Measurements from ENCODE around the gene CCDC136.

Gene CCDC136

DNA sequence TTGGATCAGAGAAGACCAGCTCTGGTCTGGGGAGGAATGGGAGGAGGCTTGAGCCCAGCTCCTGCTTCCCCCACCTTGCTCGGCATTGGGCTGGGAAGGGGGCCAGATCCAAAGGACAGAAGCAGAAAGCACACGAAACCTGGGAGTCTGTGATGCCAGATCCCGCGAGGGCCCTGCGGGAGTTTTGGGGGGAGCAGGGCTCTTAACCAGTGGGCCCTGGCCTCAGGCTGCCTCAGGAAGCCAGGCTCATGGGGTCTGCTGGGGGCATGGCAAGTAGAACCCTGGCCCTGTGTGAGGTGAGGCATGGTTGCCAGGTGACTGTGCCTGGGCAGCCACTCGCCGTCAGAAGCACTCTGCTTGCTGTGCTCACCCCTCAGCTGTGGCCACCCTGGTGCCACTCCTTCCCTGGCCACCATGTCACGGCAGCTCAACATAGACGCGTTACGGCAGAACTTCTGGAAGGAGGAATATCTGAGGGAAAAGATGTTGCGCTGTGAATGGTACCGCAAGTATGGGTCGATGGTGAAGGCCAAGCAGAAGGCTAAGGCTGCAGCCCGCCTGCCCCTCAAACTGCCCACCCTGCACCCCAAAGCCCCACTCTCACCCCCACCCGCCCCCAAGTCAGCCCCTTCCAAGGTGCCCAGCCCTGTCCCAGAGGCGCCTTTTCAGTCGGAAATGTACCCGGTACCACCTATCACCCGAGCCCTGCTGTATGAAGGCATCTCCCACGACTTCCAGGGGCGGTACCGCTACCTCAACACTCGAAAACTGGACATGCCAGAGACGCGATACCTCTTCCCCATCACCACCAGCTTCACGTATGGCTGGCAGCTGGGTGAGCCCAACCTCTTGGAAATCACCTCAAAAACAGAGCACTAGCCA, 74.5 kb downstream of the CCDC136 start:
- no peak for DNase-seq

DNA sequence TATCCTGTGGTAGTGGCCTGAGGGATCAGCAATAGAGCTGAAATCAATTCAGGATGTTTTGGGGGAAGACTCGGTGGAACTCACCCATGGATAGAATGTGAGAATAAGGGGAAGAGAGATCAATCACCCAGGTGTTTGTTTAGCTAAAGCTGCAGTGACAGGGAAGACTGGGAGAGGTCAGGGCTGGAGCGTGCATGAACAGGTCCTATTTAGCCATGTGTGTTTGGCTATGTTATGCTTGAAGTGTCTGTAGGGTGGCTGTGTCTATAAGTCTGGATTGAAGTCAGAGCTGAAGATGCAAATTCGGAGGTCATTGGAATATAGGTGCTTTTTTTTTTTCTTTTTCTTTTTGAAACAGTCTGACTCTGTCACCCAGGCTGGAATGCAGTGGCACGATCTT, 75.5 kb downstream of the CCDC136 start:
- DNase-seq: peak; percentile 88

DNA sequence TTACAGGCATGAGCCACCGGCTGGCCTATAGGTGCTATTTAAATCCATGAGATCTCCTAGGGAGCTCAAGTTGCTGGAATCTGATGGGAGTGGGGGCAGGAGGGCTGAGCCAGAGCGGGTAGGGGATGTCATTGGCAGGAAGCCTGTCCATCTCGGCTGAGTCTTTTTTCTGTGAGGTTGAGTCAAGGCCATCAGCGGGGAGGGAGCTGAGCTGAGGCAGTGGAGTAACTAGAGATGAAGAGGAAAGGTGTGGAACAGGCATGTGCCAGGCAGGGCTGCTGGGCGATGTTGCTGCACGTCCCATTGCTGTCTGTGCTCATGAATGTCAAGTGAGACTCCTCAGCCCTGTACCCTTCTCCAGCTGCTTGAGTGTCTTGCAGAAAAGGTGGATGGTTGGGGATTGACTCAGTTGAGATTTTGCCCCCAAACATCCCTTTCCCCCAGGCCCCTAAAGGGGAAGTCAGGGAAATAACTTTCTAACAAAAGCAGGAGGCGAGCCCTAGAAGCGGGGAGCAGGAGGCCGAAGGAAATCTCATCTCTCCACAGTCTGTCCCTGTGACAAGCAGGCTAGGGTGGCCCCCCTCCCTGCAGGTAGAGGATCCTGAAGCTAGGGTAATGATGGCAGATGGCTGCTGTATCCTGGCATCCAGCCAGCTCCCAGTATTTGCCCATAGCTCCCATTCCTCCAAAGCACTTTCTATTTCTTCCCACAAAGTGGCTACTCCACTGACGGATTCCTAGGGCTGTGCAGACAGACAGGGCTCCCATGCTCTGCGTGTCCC, 76.3 kb downstream of the CCDC136 start:
- peak; percentile 55 for DNase-seq

DNA sequence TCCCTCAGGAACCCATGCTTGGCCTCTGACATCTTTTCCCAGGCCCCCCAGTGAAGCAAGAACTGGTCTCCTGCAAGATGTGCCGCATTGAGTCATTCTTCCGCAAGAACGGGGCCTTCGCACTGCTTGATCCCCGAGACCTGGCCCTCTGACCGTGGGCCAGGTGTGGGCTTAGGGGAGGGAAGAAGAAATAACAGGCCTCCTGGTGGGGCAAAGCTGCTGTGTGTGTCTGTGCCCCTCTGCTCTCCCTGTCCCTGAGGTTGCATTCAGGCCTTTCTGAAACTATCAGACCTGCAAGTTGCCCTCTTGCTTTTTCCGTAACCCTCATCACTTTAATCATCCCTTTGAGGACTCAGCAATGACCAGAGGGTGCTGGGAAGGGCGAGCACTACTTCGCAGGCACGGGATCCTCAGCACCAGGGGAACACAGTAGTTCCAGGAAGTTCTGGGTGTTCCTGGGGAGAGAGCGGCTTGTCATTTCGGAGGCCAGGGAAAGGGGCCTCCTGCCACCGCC, 76.9 kb downstream of the CCDC136 start:
- no peak for DNase-seq

DNA sequence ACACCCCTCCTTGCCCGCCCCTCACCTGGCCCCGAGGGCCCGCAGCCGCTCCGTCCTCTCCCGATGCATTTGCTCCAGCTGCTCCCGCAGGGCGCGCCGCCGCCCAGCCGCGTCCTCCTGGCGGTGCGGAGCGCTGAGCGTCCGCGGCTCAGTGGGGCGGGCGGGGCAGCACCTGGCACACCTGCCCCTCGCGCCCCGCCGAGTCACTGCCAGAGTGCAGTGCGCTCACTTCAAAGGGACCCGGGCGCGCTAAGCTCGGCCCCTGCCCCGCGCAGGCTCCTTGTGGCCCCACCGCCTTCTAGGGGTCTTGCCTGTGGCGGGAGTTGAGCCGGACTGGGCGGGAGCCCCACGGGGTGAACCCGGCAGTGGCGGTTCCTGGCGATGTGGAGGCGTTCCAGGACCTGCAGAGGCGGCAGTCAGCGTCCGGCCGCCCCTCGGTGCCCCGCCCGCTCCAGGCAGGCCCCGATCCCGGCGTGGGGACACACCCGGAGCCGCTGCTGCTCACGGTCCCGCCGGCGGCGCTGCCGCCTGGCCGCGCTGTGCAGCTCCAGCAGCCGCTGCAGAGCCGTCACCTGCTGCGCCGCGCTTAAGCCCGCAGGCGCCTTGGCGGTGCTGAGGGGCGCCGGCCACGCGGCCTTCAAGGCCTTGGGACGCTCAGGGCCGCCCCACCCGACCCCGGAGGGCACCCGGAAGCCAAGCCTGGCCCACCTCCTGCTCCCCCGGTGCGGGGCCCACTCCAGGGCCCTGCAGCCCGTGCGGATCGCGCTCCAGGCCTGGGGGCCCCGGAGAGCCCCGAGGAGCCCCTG, 77.6 kb downstream of the CCDC136 start:
- peak; percentile 73 for DNase-seq

DNA sequence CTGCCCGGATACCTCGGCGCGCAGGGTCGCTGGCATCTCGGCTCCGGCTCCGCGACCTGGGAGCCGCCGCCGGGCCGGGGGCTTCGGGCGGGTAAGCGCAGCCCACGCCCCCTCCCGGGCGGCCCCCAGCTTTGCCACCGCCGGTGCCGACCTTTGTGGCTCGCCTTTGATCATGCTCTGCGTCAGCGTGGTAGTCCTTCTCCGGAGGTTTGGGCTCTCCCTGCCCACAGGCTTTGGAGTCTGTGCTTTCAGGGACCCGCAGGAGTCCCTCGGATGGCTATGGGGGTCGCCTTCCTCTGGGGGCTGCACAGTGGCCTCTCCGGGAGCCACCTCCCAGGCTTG, 78.1 kb downstream of the CCDC136 start:
- DNase-seq: peak; percentile 14

DNA sequence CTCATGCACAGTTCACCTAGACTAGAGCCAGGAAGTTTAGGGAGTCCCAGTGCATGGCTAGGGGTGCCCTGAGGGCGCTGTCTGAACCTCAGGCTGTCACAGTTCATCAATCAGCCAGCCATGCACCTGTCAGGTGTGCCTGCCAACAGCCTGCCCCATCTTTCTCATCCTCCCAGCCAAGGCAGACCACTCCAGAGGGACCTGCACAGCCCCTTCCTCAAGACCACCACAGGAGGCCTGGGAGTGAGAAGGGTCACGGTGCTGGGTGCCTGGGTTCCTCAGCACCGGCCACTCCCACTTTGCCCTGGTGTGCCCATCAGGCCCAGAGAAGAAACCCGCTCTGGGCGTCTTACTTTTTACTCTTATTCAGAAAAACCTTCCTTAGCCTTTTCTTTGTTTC, 79.3 kb downstream of the CCDC136 start:
- no peak for DNase-seq

Measured in NCI-H526 treated with DMSO at 0.1 percent for 48 hours (cell line).